IMR-90 (cell line): ENCODE data around the gene FTHL17. TPM values are rescaled to one million over a fixed set of nuclear protein-coding genes. Genes with fewer than 3 reads are reported as not detected.

Experiments
- ATAC-seq: fragments of 200-7000 bp; cut with Tn5 transposase; 2 replicates; pipeline ENCODE4 v1.9.1; 2020; ENCODE audit warnings: low read depth, mild to moderate bottlenecking, moderate library complexity
- BruUV-seq: library from RNA; stranded (reverse); fragments of 400-500 nt; replicated peaks from 2 replicates; lab custom pipeline; 2021; lab: Mats Ljungman, UMichigan
- CTCF ChIA-PET: fragments of 300-600 bp; formaldehyde crosslinking; extraction: SDS; loops from one replicate; lab custom pipeline; 2021; ENCODE audit warnings: antibody characterized with exemption; lab: Yijun Ruan, JAX
- POLR2A ChIA-PET: fragments of 300-600 bp; sonication (Branson Sonifier 250); formaldehyde crosslinking; loops from one replicate; lab custom pipeline; 2022; ENCODE audit warnings: antibody characterized with exemption; ENCODE audit not compliant: unreplicated experiment; lab: Charles Lee
- DNase-seq: peaks from one replicate; pipeline ENCODE4 v3.0.0; 2013
- H2AFZ ChIP-seq: replicated peaks from 2 replicates; pipeline ENCODE3; 2013; ENCODE audit warnings: low read length, mild to moderate bottlenecking; ENCODE audit not compliant: poor library complexity
- H2AK5ac ChIP-seq: 2 replicates; pipeline ENCODE4 v1.6.1; 2013; ENCODE audit warnings: low read depth, low read length, inconsistent platforms
- H2AK9ac ChIP-seq: replicated peaks from 2 replicates; pipeline ENCODE3; 2013; ENCODE audit warnings: mild to moderate bottlenecking, low read depth, low read length, moderate library complexity; ENCODE audit not compliant: poor library complexity
- H2BK120ac ChIP-seq: 2 replicates; pipeline ENCODE4 v1.6.1; 2013; ENCODE audit warnings: low read depth, low read length, inconsistent platforms
- H2BK15ac ChIP-seq: 3 replicates; pipeline ENCODE4 v1.6.1; 2013; ENCODE audit warnings: low read depth, low read length, inconsistent platforms
- H2BK20ac ChIP-seq: 2 replicates; pipeline ENCODE4 v1.6.1; 2013; ENCODE audit warnings: low read depth, mild to moderate bottlenecking, inconsistent platforms, low read length, moderate library complexity
- H2BK5ac ChIP-seq: 2 replicates; pipeline ENCODE4 v1.6.1; 2013; ENCODE audit warnings: mild to moderate bottlenecking, low read depth, low read length, inconsistent platforms; ENCODE audit not compliant: poor library complexity, severe bottlenecking
- H3K14ac ChIP-seq: replicated peaks from 2 replicates; pipeline ENCODE4 v1.6.1; 2013; ENCODE audit warnings: low read depth, low read length, inconsistent platforms
- H3K18ac ChIP-seq: 2 replicates; pipeline ENCODE4 v1.6.1; 2013; ENCODE audit warnings: low read depth, low read length, control low read depth
- H3K23ac ChIP-seq: 2 replicates; pipeline ENCODE4 v1.6.1; 2013; ENCODE audit warnings: low read depth, low read length, inconsistent platforms
- H3K27ac ChIP-seq: 2 replicates; pipeline ENCODE4 v1.5.1; 2013; ENCODE audit warnings: mild to moderate bottlenecking, control low read depth, low read length; ENCODE audit not compliant: insufficient read depth
- H3K27me3 ChIP-seq: 2 replicates; pipeline ENCODE4 v1.6.1; 2013; ENCODE audit warnings: low read length; ENCODE audit not compliant: control insufficient read depth, insufficient read depth
- H3K36me3 ChIP-seq: 2 replicates; pipeline ENCODE4 v1.6.1; 2013; ENCODE audit warnings: low read length, mixed read lengths; ENCODE audit not compliant: control insufficient read depth, insufficient read depth
- H3K4ac ChIP-seq: 2 replicates; pipeline ENCODE4 v1.6.1; 2013; ENCODE audit warnings: low read depth, low read length, inconsistent platforms
- H3K4me1 ChIP-seq: 2 replicates; pipeline ENCODE4 v1.6.1; 2013; ENCODE audit warnings: low read length, mixed read lengths; ENCODE audit not compliant: control insufficient read depth, insufficient read depth
- H3K4me2 ChIP-seq: 2 replicates; pipeline ENCODE4 v1.6.1; 2013; ENCODE audit warnings: low read depth, mild to moderate bottlenecking, control low read depth, low read length, moderate library complexity
- H3K4me3 ChIP-seq: 2 replicates; pipeline ENCODE4 v1.5.1; 2013; ENCODE audit warnings: low read depth, mild to moderate bottlenecking, control low read depth, low read length, moderate library complexity; ENCODE audit not compliant: insufficient read depth
- H3K56ac ChIP-seq: 2 replicates; pipeline ENCODE4 v1.6.1; 2013; ENCODE audit warnings: low read length, inconsistent platforms; ENCODE audit not compliant: insufficient read depth; ENCODE audit errors: extremely low read depth
- H3K79me1 ChIP-seq, 2 experiments: 2 replicates each; pipeline ENCODE4 v1.6.1; 2013; ENCODE audit warnings: low read length in 2 of 2, inconsistent platforms in 1 of 2, low read depth in 1 of 2
- H3K9ac ChIP-seq: 2 replicates; pipeline ENCODE4 v1.6.1; 2013; ENCODE audit warnings: low read depth, low read length, control low read depth
- H3K9me1 ChIP-seq: 2 replicates; pipeline ENCODE4 v1.6.1; 2013; ENCODE audit warnings: low read length, inconsistent platforms; ENCODE audit not compliant: insufficient read depth
- H3K9me3 ChIP-seq: 2 replicates; pipeline ENCODE4 v1.6.1; 2013; ENCODE audit warnings: low read length; ENCODE audit not compliant: control insufficient read depth, insufficient read depth
- H4K20me1 ChIP-seq: 2 replicates; pipeline ENCODE4 v1.6.1; 2013; ENCODE audit warnings: low read length, inconsistent platforms; ENCODE audit not compliant: insufficient read depth
- H4K5ac ChIP-seq: 2 replicates; pipeline ENCODE4 v1.6.1; 2013; ENCODE audit warnings: mild to moderate bottlenecking, low read depth, low read length, control low read depth
- H4K8ac ChIP-seq, 2 experiments: 2 replicates each; pipeline ENCODE4 v1.6.1; 2013; ENCODE audit warnings: low read depth in 2 of 2, low read length in 2 of 2, control low read depth in 1 of 2, inconsistent platforms in 1 of 2
- H4K91ac ChIP-seq: 2 replicates; pipeline ENCODE4 v1.6.1; 2013; ENCODE audit warnings: low read depth, low read length, inconsistent platforms; ENCODE audit not compliant: insufficient read depth
- BHLHE40 ChIP-seq: fragments of 150-350 bp; IDR thresholded peaks from 2 replicates; pipeline ENCODE4 v1.6.1; 2016; ENCODE audit warnings: mild to moderate bottlenecking, low read depth, low read length
- CEBPB ChIP-seq: IDR thresholded peaks from 2 replicates; pipeline ENCODE4 v1.6.1; 2012; ENCODE audit warnings: low read depth, low read length, improper control_type of control experiment
- CTCF ChIP-seq: conservative IDR thresholded peaks from 2 replicates; pipeline ENCODE4 v1.5.1; 2012; ENCODE audit warnings: mild to moderate bottlenecking, low read depth, low read length, improper control_type of control experiment
- MAZ ChIP-seq: IDR thresholded peaks from 2 replicates; pipeline ENCODE4 v1.6.1; 2012; ENCODE audit warnings: low read depth, mild to moderate bottlenecking, low read length, improper control_type of control experiment, moderate library complexity, borderline replicate concordance
- MXI1 ChIP-seq: IDR thresholded peaks from 2 replicates; pipeline ENCODE4 v1.6.1; 2012; ENCODE audit warnings: low read depth, mild to moderate bottlenecking, low read length, moderate library complexity, borderline replicate concordance
- NFE2L2 ChIP-seq: fragments of 150-350 bp; IDR thresholded peaks from 2 replicates; pipeline ENCODE4 v1.6.1; 2016; ENCODE audit warnings: low read depth, mild to moderate bottlenecking, low read length
- POLR2A ChIP-seq: IDR thresholded peaks from 2 replicates; pipeline ENCODE4 v1.6.1; 2012; ENCODE audit warnings: mild to moderate bottlenecking, low read depth, low read length
- USF2 ChIP-seq: fragments of 150-350 bp; IDR thresholded peaks from 2 replicates; pipeline ENCODE4 v1.6.1; 2017; ENCODE audit warnings: mild to moderate bottlenecking, antibody characterized with exemption, low read length, low read depth
- WGBS, 2 experiments: methylation state at CpG; one replicate each; pipeline versions ENCODE4 v1.1.5 to v1.1.7; 2013; ENCODE audit warnings: missing lambda C conversion rate in 2 of 2; ENCODE audit not compliant: insufficient read length in 1 of 2; ENCODE audit errors: extremely low coverage in 2 of 2; 5-methylcytosine and 5-hydroxymethylcytosine counted together
- dilution Hi-C: fragments of 300-500 bp; cut with HindIII; formaldehyde crosslinking; loops from one replicate; pipeline ENCODE4 v1.14.3; 2018; ENCODE audit warnings: low sequenced_read_pairs; ENCODE audit not compliant: unreplicated experiment
- in situ Hi-C: fragments of 300-500 bp; cut with MboI; formaldehyde crosslinking; loops from 3 replicates; pipeline ENCODE4 v1.14.3; 2019; ENCODE audit warnings: low sequenced_read_pairs, inconsistent platforms, mixed read lengths
- intact Hi-C: fragments of 100-400 bp; cut with micrococcal nuclease; formaldehyde crosslinking; loops from 2 replicates; pipeline ENCODE4 v1.10.0; 2022
- polyA plus RNA-seq, 3 experiments: library from polyadenylated mRNA; depleted of rRNA; stranded (reverse); fragments of >200 nt; gene quantifications; 2 replicates each; pipeline ENCODE4 v1.2.3, GENCODE V29; 2012; ENCODE audit warnings: low replicate concordance in 1 of 3
- total RNA-seq: library from RNA; depleted of rRNA; stranded (reverse); fragments of >200 nt; gene quantifications from 2 replicates; pipeline ENCODE4 v1.2.3, GENCODE V29; 2012

FTHL17 gene
- total and polyA plus RNA-seq, 2 of the 4 experiments (the other 2 are of a cell fraction): not detected

GRCh38 chrX:31112226-31112999 is 40.6 kb upstream of the FTHL17 start:
- POLR2A ChIA-PET: no interaction called here
- CTCF ChIA-PET: no interaction called here
- no peak overlapping the region for H3K9ac ChIP-seq
- no peak overlapping the region for H2AFZ ChIP-seq
- H4K8ac ChIP-seq: no peak overlapping the region
- no peaks in the 10 kb centered on the region for H3K36me3 ChIP-seq
- H3K9me1 ChIP-seq: no peaks in the 10 kb centered on the region
- H3K27ac ChIP-seq: no peak overlapping the region
- dilution Hi-C loops: no loop called here
- H3K4ac ChIP-seq: no peak overlapping the region
- H3K56ac ChIP-seq: no peak overlapping the region
- H3K27me3 ChIP-seq: peaks cover 2% of the 10 kb centered on the region; the same call in 1 of the 2 replicates
- no peak overlapping the region for H2AK5ac ChIP-seq
- BruUV-seq: no TSS peak
- no peaks in the 10 kb centered on the region for H3K79me1 ChIP-seq
- TF ChIP-seq POLR2A: no peak
- no peak for TF ChIP-seq BHLHE40
- no peak for TF ChIP-seq CEBPB
- TF ChIP-seq MXI1: no peak
- no peak for TF ChIP-seq MAZ
- no peak for TF ChIP-seq CTCF
- TF ChIP-seq USF2: no peak
- no peak for TF ChIP-seq NFE2L2
- H4K91ac ChIP-seq: no peak overlapping the region
- intact Hi-C loops: no loop called here
- DNase-seq (no peak), ATAC-seq (no peak)
- no peak overlapping the region for H2BK15ac ChIP-seq
- no peak overlapping the region for H3K18ac ChIP-seq
- no peak overlapping the region for H2BK120ac ChIP-seq
- no peak overlapping the region for H3K4me2 ChIP-seq
- no peak overlapping the region for H2BK5ac ChIP-seq
- no peaks in the 10 kb centered on the region for H3K9me3 ChIP-seq
- no peaks in the 10 kb centered on the region for H3K4me1 ChIP-seq
- no peak overlapping the region for H3K14ac ChIP-seq
- no peak overlapping the region for H3K4me3 ChIP-seq
- 40% methylated on average over 2 of the region's 5 CpGs; no CpG with 5 or more reads in 1 of the 2 experiments for WGBS, 2 experiments
- no peak overlapping the region for H4K5ac ChIP-seq
- in situ Hi-C loops: no loop called here
- H3K23ac ChIP-seq: no peak overlapping the region
- H2AK9ac ChIP-seq: no peak overlapping the region
- no peaks in the 10 kb centered on the region for H4K20me1 ChIP-seq
- H2BK20ac ChIP-seq: no peak overlapping the region
